Measurements from ENCODE around the gene ROBO3. TPM values are rescaled to one million over a fixed set of nuclear protein-coding genes. Genes with fewer than 3 reads are reported as not detected.

ROBO3 gene
- total RNA-seq, 1 donor from 2014 or later, result 10.9 TPM

DNA sequence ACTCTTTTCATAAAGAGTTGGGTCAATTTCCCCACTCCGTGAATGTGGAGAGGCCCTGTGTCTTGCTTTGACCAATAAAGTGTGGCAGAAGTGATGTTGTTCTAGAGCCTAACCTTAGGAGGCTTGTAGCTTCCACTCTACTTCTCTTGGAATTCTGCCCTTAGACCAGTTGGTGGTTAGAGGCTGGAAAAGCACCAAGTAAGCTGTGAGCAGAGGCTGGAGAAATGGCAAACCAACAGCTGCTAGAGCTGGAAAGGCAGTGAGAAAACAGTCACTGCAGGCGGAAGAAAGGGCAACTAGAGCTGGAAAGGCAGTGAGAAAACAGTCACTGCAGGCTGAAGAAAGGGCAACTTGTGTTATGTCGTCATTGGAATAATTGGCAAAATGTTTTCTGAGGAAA is 35.2 kb upstream of the ROBO3 start:
- H3K4me1 Mint-ChIP-seq (ENCODE audit: low read depth), result no peaks in the 10 kb centered on the region
- H3K36me3 Mint-ChIP-seq (ENCODE audit: low read depth), result no peaks in the 10 kb centered on the region
- DNase-seq (ENCODE audit: low spot score), result no peak
- no peak for TF ChIP-seq CTCF (IDR thresholded peaks at IDR 0.05)
- no peak overlapping the region for H3K27ac Mint-ChIP-seq (ENCODE audit: unreplicated experiment)
- H3K9me3 Mint-ChIP-seq (ENCODE audit: low read depth), result no peaks in the 10 kb centered on the region
- H3K27me3 Mint-ChIP-seq (ENCODE audit: low read depth), result peaks cover 21% of the 10 kb centered on the region
- no peak overlapping the region for H3K4me3 Mint-ChIP-seq (ENCODE audit: unreplicated experiment)

- Mint-ChIP-seq H3K27ac (ENCODE audit: unreplicated experiment) (no peak overlapping the region), H3K36me3 (ENCODE audit: low read depth) (no peaks in the 10 kb centered on the region), H3K4me1 (ENCODE audit: low read depth) (no peaks in the 10 kb centered on the region), H3K9me3 (ENCODE audit: low read depth) (no peaks in the 10 kb centered on the region), H3K4me3 (ENCODE audit: unreplicated experiment) (no peak overlapping the region), H3K27me3 (ENCODE audit: low read depth) (peaks cover 21% of the 10 kb centered on the region)
- no peak for TF ChIP-seq CTCF (IDR thresholded peaks at IDR 0.05)
- no peak for DNase-seq (ENCODE audit: low spot score)
Measured at GRCh38 chr11:124830749-124831148, 34.5 kb upstream of the ROBO3 start.

DNA sequence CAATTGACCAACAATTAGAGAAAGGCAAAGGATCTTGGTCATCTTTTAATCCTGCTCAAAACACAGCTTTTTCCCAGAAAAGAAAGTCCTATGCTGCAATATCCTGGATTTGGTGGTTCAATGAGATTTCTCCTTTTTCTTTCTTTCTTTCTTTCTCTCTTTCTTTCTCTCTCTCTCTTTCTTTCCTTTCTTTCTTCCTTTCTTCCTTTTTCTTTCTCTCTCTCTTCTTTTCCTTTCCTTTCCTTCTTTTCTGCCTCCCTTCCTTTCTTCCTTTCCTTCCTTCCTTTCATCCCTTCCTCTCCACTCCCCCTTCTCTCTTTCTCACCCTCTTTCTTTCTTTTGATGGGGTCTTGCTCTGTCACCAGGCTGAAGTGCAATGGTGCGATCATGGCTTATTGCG is 33.3 kb upstream of the ROBO3 start:
- Mint-ChIP-seq H3K4me3 (ENCODE audit: unreplicated experiment) (no peak overlapping the region), H3K27me3 (ENCODE audit: low read depth) (peaks cover 21% of the 10 kb centered on the region), H3K9me3 (ENCODE audit: low read depth) (no peaks in the 10 kb centered on the region), H3K27ac (ENCODE audit: unreplicated experiment) (no peak overlapping the region), H3K4me1 (ENCODE audit: low read depth) (peaks cover 5% of the 10 kb centered on the region), H3K36me3 (ENCODE audit: low read depth) (no peaks in the 10 kb centered on the region)
- no peak for DNase-seq (ENCODE audit: low spot score)
- no peak for TF ChIP-seq CTCF (IDR thresholded peaks at IDR 0.05)

- no peak for TF ChIP-seq CTCF (IDR thresholded peaks at IDR 0.05)
- no peaks in the 10 kb centered on the region for H3K36me3 Mint-ChIP-seq (ENCODE audit: low read depth)
- H3K27ac Mint-ChIP-seq (ENCODE audit: unreplicated experiment), result no peak overlapping the region
- peaks cover 12% of the 10 kb centered on the region for H3K4me1 Mint-ChIP-seq (ENCODE audit: low read depth)
- H3K4me3 Mint-ChIP-seq (ENCODE audit: unreplicated experiment), result no peak overlapping the region
- peaks cover 17% of the 10 kb centered on the region for H3K27me3 Mint-ChIP-seq (ENCODE audit: low read depth)
- no peak for DNase-seq (ENCODE audit: low spot score)
- H3K9me3 Mint-ChIP-seq (ENCODE audit: low read depth), result no peaks in the 10 kb centered on the region
Measured at GRCh38 chr11:124832571-124832970, 32.7 kb upstream of the ROBO3 start.

GRCh38 chr11:124834526-124835180 is 30.6 kb upstream of the ROBO3 start:
- Mint-ChIP-seq H3K4me3 (ENCODE audit: unreplicated experiment) (no peak overlapping the region), H3K9me3 (ENCODE audit: low read depth) (no peaks in the 10 kb centered on the region), H3K4me1 (ENCODE audit: low read depth) (peaks cover 17% of the 10 kb centered on the region), H3K36me3 (ENCODE audit: low read depth) (no peaks in the 10 kb centered on the region), H3K27ac (ENCODE audit: unreplicated experiment) (no peak overlapping the region), H3K27me3 (ENCODE audit: low read depth) (peaks cover 26% of the 10 kb centered on the region)
- no peak for DNase-seq (ENCODE audit: low spot score)
- TF ChIP-seq CTCF (IDR thresholded peaks at IDR 0.05), result no peak
